Measurements from ENCODE around the gene ZNF22.

The ZNF22 gene

DNA sequence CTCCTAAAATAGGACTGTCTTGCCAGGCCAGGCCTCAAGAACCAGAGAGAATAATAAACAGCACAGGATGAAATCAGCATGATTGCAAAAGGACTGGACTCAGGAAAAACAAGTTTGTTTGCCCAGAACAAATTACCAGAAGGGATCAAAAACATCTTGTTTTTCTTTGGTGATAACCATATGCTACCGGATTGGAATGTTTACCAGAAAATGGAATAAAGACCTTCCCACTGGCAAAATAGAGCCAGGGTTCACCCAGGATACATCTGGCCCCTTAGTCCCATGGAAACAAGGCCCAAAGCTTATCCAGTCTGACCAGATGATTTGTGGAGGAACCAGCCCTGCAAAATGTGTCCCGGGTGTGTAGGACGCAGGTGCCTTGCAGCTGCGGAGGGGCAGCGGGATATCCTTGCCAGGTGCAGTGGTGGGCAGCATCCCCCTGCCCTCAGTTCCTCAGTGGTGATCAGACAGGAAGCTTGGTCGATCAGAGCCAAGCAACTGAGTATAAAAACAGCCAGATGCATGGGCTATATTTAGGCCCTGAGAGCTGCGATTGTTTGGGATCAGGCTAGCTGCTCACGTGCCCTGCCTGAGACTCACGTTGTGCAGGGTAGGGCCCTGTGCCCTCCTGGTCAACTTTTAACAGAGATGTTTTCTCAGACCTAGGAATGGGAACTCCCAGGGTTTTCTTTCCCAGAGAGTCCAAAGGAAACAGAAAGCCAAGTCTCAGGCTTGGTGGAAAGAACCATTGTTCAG, 4.6 kb upstream of the ZNF22 start:
- DNase-seq (ENCODE audit: low read depth): no peak
- TF ChIP-seq, protein P1, sequence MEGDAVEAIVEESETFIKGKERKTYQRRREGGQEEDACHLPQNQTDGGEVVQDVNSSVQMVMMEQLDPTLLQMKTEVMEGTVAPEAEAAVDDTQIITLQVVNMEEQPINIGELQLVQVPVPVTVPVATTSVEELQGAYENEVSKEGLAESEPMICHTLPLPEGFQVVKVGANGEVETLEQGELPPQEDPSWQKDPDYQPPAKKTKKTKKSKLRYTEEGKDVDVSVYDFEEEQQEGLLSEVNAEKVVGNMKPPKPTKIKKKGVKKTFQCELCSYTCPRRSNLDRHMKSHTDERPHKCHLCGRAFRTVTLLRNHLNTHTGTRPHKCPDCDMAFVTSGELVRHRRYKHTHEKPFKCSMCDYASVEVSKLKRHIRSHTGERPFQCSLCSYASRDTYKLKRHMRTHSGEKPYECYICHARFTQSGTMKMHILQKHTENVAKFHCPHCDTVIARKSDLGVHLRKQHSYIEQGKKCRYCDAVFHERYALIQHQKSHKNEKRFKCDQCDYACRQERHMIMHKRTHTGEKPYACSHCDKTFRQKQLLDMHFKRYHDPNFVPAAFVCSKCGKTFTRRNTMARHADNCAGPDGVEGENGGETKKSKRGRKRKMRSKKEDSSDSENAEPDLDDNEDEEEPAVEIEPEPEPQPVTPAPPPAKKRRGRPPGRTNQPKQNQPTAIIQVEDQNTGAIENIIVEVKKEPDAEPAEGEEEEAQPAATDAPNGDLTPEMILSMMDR (IDR thresholded peaks at IDR 0.05; ENCODE audit: low read depth, low read length, missing control alignments): no peak
- no peak overlapping the region for H3K4me3 ChIP-seq (ENCODE audit: low read depth, low read length)

DNA sequence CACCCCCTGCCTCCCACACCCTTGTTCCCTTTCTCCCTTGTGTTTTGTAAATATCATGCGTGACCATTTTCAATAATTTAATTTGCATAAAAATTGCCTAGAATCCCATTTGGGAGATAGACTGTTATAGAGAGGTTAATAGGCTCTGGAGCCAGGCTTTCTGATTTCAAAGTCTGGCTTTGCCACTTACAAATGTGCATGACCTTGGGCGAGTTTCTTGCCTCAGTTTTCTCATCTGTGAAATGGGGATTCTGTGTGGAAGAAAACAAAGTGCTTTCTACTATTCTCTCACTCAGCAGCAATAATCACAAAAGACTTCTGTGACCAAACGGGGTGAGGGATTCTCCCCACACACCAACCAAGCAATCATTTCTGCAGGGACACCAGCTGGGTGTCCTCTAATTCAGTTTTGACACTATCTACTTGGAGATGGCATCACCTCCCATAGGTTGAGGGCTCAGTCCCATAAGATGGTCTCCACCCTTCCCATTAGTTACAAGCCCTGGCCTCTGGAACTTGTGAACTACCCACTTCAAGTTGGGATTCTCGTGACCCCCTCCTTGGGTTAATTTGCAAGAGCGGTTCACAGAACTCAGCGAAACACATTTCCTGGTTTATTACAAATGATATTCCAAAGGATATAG, 3.5 kb upstream of the ZNF22 start:
- TF ChIP-seq, protein P1 (IDR thresholded peaks at IDR 0.05; ENCODE audit: low read depth, low read length, missing control alignments): no peak
- no peak overlapping the region for H3K4me3 ChIP-seq (ENCODE audit: low read depth, low read length)
- no peak for DNase-seq (ENCODE audit: low read depth)

DNA sequence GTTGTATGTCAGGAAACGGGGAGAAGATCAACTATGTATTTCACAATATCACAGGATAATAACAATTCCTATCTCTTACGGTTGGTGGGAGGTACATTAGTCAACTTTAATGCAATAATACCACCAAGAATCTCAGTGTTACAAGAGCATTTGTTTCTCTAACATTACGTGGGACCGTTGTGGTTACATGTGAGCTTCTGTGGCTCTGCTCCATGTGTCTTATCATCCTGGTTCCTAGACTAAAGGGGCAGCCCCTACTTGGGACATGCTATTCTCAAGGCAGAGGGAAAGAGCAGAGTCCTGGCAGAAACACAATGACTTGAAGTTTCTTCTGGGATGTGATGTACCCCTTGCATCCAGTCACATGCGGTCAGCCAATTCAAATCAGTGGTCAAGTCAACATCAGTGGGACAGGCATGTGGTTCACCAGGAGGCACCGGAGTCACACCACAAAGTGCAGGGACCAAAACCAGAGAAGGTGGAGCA, 2.5 kb upstream of the ZNF22 start:
- TF ChIP-seq, protein P1 (IDR thresholded peaks at IDR 0.05; ENCODE audit: low read depth, low read length, missing control alignments): no peak
- no peak for DNase-seq (ENCODE audit: low read depth)
- H3K4me3 ChIP-seq (ENCODE audit: low read depth, low read length): no peak overlapping the region

DNA sequence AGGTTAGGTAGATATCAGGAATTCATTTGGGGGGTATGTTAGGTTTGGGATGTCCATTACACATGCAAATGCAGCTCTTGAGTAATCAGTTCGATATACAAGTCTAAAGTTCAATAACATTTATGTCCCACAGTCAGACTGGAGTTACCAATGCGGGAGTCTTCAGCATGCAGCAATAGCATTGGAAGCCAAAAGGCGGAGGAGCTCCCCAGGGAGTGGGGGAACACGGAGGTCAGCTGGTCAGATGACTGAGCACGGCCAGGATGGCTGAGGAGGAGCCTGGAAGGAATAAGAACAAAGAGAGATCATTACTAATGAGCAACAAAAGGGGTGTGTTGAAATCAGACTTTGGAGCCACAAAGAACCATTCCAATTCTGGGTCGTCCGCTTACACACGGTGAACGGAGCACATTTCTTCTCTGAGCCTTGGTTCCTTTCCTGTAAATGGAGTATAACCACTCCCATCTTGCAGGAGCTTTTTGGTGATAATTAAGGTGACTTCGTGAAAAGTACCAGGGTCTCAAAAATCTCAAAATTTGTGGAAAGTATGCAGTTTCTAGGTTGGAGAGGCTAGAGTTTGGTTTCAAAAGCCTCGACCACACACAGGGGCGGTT, 478 bp upstream of the ZNF22 start:
- H3K4me3 ChIP-seq (ENCODE audit: low read depth, low read length): peak overlapping the region; percentile 73
- TF ChIP-seq, protein P1 (IDR thresholded peaks at IDR 0.05; ENCODE audit: low read depth, low read length, missing control alignments): no peak
- DNase-seq (ENCODE audit: low read depth): no peak

DNA sequence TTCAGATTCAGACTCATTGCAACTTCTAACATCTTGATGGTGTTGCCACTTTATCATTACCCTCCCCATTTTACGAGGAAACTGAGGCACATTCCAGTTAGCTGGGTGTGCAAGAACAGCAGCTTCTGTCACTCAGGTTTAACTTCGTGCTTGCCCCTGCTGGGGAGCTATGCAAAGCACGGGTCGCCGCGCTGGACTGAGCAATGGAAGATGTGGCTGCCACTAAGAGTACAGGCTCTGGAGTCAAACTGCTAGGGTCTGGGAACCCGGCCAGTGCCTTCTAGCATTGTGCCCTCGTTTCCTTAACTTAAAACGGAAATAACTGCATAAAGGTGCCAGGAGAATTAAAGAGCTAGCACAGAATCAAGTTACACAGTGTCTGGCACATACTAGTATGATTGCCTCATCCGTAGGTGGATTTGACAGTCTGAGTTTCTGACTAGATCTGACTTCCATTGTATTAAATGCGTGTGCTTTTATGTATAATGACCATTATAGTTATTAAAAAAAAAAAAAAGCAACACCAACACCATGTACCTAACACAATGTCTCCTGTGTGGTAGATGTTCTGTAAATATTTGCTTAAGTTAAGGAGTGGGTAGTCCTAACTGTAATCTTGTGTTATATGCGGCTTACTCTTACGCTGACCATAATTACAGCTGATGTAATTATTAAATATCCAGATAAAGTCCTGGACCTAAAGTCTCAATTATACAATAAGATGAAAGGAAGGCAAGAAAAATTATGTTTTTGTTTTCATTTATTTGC, 842 bp downstream of the ZNF22 start:
- TF ChIP-seq, protein P1 (IDR thresholded peaks at IDR 0.05; ENCODE audit: low read depth, low read length, missing control alignments): peak; percentile 42
- no peak for DNase-seq (ENCODE audit: low read depth)
- peak overlapping the region; percentile 73 for H3K4me3 ChIP-seq (ENCODE audit: low read depth, low read length)

DNA sequence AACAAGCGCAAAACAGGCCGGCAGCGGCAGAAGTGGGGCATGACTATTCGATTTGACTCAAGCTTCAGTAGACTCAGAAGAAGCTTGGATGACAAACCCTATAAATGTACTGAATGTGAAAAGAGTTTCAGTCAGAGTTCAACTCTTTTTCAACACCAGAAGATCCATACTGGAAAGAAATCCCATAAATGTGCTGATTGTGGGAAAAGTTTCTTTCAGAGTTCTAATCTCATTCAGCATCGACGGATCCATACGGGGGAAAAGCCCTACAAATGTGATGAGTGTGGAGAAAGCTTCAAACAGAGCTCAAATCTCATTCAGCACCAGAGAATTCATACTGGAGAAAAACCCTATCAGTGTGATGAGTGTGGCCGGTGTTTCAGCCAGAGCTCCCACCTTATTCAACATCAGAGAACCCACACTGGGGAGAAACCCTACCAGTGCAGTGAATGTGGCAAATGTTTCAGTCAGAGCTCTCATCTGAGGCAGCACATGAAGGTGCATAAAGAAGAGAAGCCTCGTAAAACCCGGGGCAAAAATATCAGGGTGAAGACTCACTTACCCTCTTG, 2.8 kb downstream of the ZNF22 start:
- H3K4me3 ChIP-seq (ENCODE audit: low read depth, low read length): no peak overlapping the region
- TF ChIP-seq, protein P1 (IDR thresholded peaks at IDR 0.05; ENCODE audit: low read depth, low read length, missing control alignments): no peak
- DNase-seq (ENCODE audit: low read depth): no peak

Data from GM12864 (cell line).